Aorta (tissue), 5 donors: Measurements from ENCODE around the gene FGD1. TPM values are rescaled to one million over a fixed set of nuclear protein-coding genes. Genes with fewer than 3 reads are reported as not detected.
"Not testable (repeated sequence)": the region's sequence is repeated elsewhere in the genome, so short reads cannot be mapped to it uniquely, and the experiment has no call there.

Source experiments
- ATAC-seq: fragments of 200-7000 bp; cut with Tn5 transposase; one replicate; pipeline ENCODE4 v1.9.1; 2022; ENCODE audit warnings: moderate library complexity; ENCODE audit not compliant: low FRiP score
- DNase-seq, 2 donors: peaks; one replicate each; pipeline ENCODE4 v3.0.0-alpha.2; 2020
- H3K27ac ChIP-seq, 2 donors: one replicate each; pipeline ENCODE4 v1.5.1; 2013; ENCODE audit warnings: low read length in 2 of 2, mild to moderate bottlenecking in 2 of 2, moderate library complexity in 2 of 2, control low read depth in 1 of 2, inconsistent platforms in 1 of 2, low read depth in 1 of 2
- H3K27me3 ChIP-seq, 2 donors: one replicate each; pipeline ENCODE4 v1.6.1; 2013; ENCODE audit warnings: control low read depth in 1 of 2, low read length in 1 of 2, mild to moderate bottlenecking in 1 of 2, moderate library complexity in 1 of 2; ENCODE audit not compliant: insufficient read depth in 2 of 2, control insufficient read depth in 1 of 2
- H3K36me3 ChIP-seq, 2 donors: one replicate each; pipeline ENCODE4 v1.6.1; 2013; ENCODE audit warnings: control low read depth in 1 of 2, low read length in 1 of 2, mild to moderate bottlenecking in 1 of 2; ENCODE audit not compliant: insufficient read depth in 2 of 2, control insufficient read depth in 1 of 2
- H3K4me1 ChIP-seq, 2 donors: one replicate each; pipeline ENCODE4 v1.6.1; 2013; ENCODE audit warnings: low read length in 2 of 2, control low read depth in 1 of 2, mild to moderate bottlenecking in 1 of 2, moderate library complexity in 1 of 2; ENCODE audit not compliant: insufficient read depth in 2 of 2, control insufficient read depth in 1 of 2
- H3K4me3 ChIP-seq, 2 donors: one replicate each; pipeline ENCODE4 v1.5.1; 2013; ENCODE audit warnings: low read length in 2 of 2, control low read depth in 1 of 2, mild to moderate bottlenecking in 1 of 2
- H3K9me3 ChIP-seq: one replicate; pipeline ENCODE4 v1.6.1; 2013; ENCODE audit warnings: mild to moderate bottlenecking, low read length; ENCODE audit not compliant: control insufficient read depth
- WGBS, 2 donors: extraction: QIAGEN DNeasy Blood & Tissue Kit; methylation state at CpG; one replicate each; pipeline ENCODE4 v1.1.7; 2013; 5-methylcytosine and 5-hydroxymethylcytosine counted together
- intact Hi-C, 2 donors: fragments of 100-400 bp; cut with DNase I; formaldehyde crosslinking; loops; one replicate each; pipeline versions ENCODE4 v1.14.2 to v1.15.0; 2022
- long read RNA-seq, 2 donors: library from polyadenylated mRNA; unstranded; transcript quantifications; one replicate each; pipeline ENCODE4 v2.0.0, GENCODE V29; 2020 to 2021
- polyA plus RNA-seq, 2 donors: library from polyadenylated mRNA; stranded (reverse); fragments of 200-250 nt; gene quantifications; one replicate each; pipeline ENCODE4 v1.2.3, GENCODE V29; 2013
- total RNA-seq, 2 donors: library from RNA; stranded (reverse); fragmentation: NEBNext Ultra II Directional; extraction: Animal tissue kit (Norgen Biotek cat#: 25700); gene quantifications; one replicate each; pipeline ENCODE4 v1.2.1, GENCODE V29; 2021
- donor health status: healthy with polysubstance abuse.
- donor health status: Bipolar disorder and iron deficiency.
- donor health status: DM: no; HTN: no; CAD: no.
- donor health status: DM: no; HTN: no; CAD: no.
- donor health status: DM: yes; HTN: yes; CAD: no.

The FGD1 gene
- total RNA-seq (10 to 100 TPM in 1 of 2 donors, 1 to 10 TPM in 1; 7.2 to 12.5 TPM), polyA plus RNA-seq (1 to 10 TPM; 1.0 to 5.8 TPM)
- long read RNA-seq, donor 1, full-length matches to known transcripts = 1 of 18 reads
- long read RNA-seq, donor 1, partial matches to known transcripts = 13 of 18 reads
- long read RNA-seq, donor 1, other reads (novel, unspliced or antisense) = 4 of 18 reads
- long read RNA-seq, donor 2, full-length matches to known transcripts = 2 of 11 reads
- long read RNA-seq, donor 2, partial matches to known transcripts = 6 of 11 reads
- long read RNA-seq, donor 2, other reads (novel, unspliced or antisense) = 3 of 11 reads

GRCh38 chrX:54495814-54496516, at the start of gene FGD1:
TSS of gene FGD1 (minus strand) at chrX:54496234. CDS start at chrX:54495432, 802 bp downstream.
- DNase-seq (peak; percentile 77 to 89), ATAC-seq (peak; percentile 90)
- 1 to 34% methylated on average over 18 to 51 of the region's 51 CpGs for WGBS, 2 donors
- H3K9me3 ChIP-seq = no peaks in the 10 kb centered on the region
- H3K4me1 ChIP-seq = peaks cover 0 to 2% of the 10 kb centered on the region in 2 donors
- intact Hi-C loops = loop anchor here in 1 of 2 donors (2.0 kb wide), 1 partner anchor 35 kb away; the partner anchor contains the start of gene GNL3L
- H3K27ac ChIP-seq = peak within 1 kb of the TSS; percentile 34 to 89
- no peaks in the 10 kb centered on the region for H3K36me3 ChIP-seq
- no peaks in the 10 kb centered on the region for H3K27me3 ChIP-seq
- peak within 1 kb of the TSS; percentile 61 to 95 for H3K4me3 ChIP-seq

- intact Hi-C loops, ATAC-seq, H3K4me3 ChIP-seq, DNase-seq, H3K9me3 ChIP-seq, H3K27ac ChIP-seq, H3K4me1 ChIP-seq, H3K27me3 ChIP-seq, H3K36me3 ChIP-seq: not testable (repeated sequence)
- 83 to 93% methylated on average over 2 of the region's 4 CpGs for WGBS, 2 donors
Measured at GRCh38 chrX:54542239-54542638, 46.2 kb upstream of the FGD1 start.

GRCh38 chrX:54540289-54540688, 44.3 kb upstream of the FGD1 start:
- 37 to 51% methylated on average over 4 of the region's 4 CpGs for WGBS, 2 donors
- H3K4me3 ChIP-seq = no peak overlapping the region
- no peaks in the 10 kb centered on the region for H3K9me3 ChIP-seq
- intact Hi-C loops = no loop called here
- no peaks in the 10 kb centered on the region for H3K27me3 ChIP-seq
- H3K4me1 ChIP-seq = no peaks in the 10 kb centered on the region
- no peak for DNase-seq
- H3K27ac ChIP-seq = peak overlapping the region in 1 of 2 donors; percentile 68
- H3K36me3 ChIP-seq = peaks cover 0 to 8% of the 10 kb centered on the region in 2 donors
- no peak for ATAC-seq

- Histone ChIP-seq H3K27me3 (no peaks in the 10 kb centered on the region), H3K4me3 (no peak overlapping the region), H3K36me3 (peaks cover 0 to 4% of the 10 kb centered on the region in 2 donors), H3K9me3 (no peaks in the 10 kb centered on the region), H3K27ac (no peak overlapping the region), H3K4me1 (no peaks in the 10 kb centered on the region)
- DNase-seq (no peak), ATAC-seq (no peak)
- intact Hi-C loops = loop anchor here in 1 of 2 donors (5.0 to 10.0 kb wide), 3 partner anchors 52 to 489 kb away; partner anchors contain the start of genes PHF8 and TSR2
- 74% methylated on average over 4 of the region's 4 CpGs for WGBS, 2 donors
Measured at GRCh38 chrX:54534271-54534670, 38.2 kb upstream of the FGD1 start.

- Histone ChIP-seq H3K27me3 (no peaks in the 10 kb centered on the region), H3K9me3 (no peaks in the 10 kb centered on the region), H3K4me1 (no peaks in the 10 kb centered on the region), H3K4me3 (peak overlapping the region; percentile 27 to 89), H3K36me3 (no peaks in the 10 kb centered on the region), H3K27ac (peak overlapping the region in 1 of 2 donors; percentile 41)
- DNase-seq (no peak), ATAC-seq (peak; percentile 58)
- intact Hi-C loops = loop anchor here in 1 of 2 donors (2.0 to 10.0 kb wide), 4 partner anchors 36 to 486 kb away; partner anchors contain the start of genes PHF8 and TSR2
- 1 to 38% methylated on average over 22 of the region's 22 CpGs for whole genome bisulfite sequencing, 2 donors
Measured at GRCh38 chrX:54530357-54530900, 34.4 kb upstream of the FGD1 start.

GRCh38 chrX:54529552-54530356, 33.7 kb upstream of the FGD1 start, which contains the start of gene GNL3L:
TSS of gene GNL3L (plus strand) at chrX:54530219. CDS start at chrX:54532567, 2,348 bp downstream.
- Histone ChIP-seq H3K4me3 (peak within 1 kb of the TSS; percentile 27 to 89), H3K9me3 (no peaks in the 10 kb centered on the region), H3K27ac (peak within 1 kb of the TSS in 1 of 2 donors; percentile 91), H3K36me3 (no peaks in the 10 kb centered on the region), H3K4me1 (no peaks in the 10 kb centered on the region), H3K27me3 (no peaks in the 10 kb centered on the region)
- intact Hi-C loops = loop anchor here in 1 of 2 donors (2.0 to 10.0 kb wide), 4 partner anchors 35 to 485 kb away; partner anchors contain the start of genes PHF8 and TSR2
- ATAC-seq = peak; percentile 91
- 2 to 34% methylated on average over 41 to 44 of the region's 51 CpGs for WGBS, 2 donors
- peak; percentile 93 to 94 for DNase-seq

- Histone ChIP-seq H3K4me3 (no peak overlapping the region), H3K36me3 (no peaks in the 10 kb centered on the region), H3K4me1 (no peaks in the 10 kb centered on the region), H3K27me3 (no peaks in the 10 kb centered on the region), H3K27ac (peak overlapping the region in 1 of 2 donors; percentile 91), H3K9me3 (no peaks in the 10 kb centered on the region)
- WGBS, 2 donors = 32 to 33% methylated on average over 3 of the region's 3 CpGs
- intact Hi-C loops = no loop called here
- ATAC-seq = no peak
- DNase-seq = no peak
Measured at GRCh38 chrX:54529151-54529550, 33.1 kb upstream of the FGD1 start.

- H3K4me1 ChIP-seq = no peaks in the 10 kb centered on the region
- no peaks in the 10 kb centered on the region for H3K27me3 ChIP-seq
- no peaks in the 10 kb centered on the region for H3K36me3 ChIP-seq
- no peaks in the 10 kb centered on the region for H3K9me3 ChIP-seq
- WGBS, 2 donors = 16 to 17% methylated on average over 4 of the region's 4 CpGs
- intact Hi-C loops = no loop called here
- ATAC-seq (no peak), DNase-seq (no peak)
- no peak overlapping the region for H3K27ac ChIP-seq
- H3K4me3 ChIP-seq = no peak overlapping the region
Measured at GRCh38 chrX:54509400-54509799, 13.4 kb upstream of the FGD1 start.
